NCI-H1092 treated with DMSO at 0.1 percent for 48 hours (cell line): ENCODE measurements around the gene ACAP1.
A peak's percentile ranks its signal among the peaks of the same experiment; 100 is the strongest.
"Not testable (repeated sequence)": the region's sequence is repeated elsewhere in the genome, so short reads cannot be mapped to it uniquely, and the experiment has no call there.

Experiments
- DNase-seq: peaks from one replicate; lab custom pipeline; 2025; lab: John Stamatoyannopoulos, UW

Gene ACAP1

DNA sequence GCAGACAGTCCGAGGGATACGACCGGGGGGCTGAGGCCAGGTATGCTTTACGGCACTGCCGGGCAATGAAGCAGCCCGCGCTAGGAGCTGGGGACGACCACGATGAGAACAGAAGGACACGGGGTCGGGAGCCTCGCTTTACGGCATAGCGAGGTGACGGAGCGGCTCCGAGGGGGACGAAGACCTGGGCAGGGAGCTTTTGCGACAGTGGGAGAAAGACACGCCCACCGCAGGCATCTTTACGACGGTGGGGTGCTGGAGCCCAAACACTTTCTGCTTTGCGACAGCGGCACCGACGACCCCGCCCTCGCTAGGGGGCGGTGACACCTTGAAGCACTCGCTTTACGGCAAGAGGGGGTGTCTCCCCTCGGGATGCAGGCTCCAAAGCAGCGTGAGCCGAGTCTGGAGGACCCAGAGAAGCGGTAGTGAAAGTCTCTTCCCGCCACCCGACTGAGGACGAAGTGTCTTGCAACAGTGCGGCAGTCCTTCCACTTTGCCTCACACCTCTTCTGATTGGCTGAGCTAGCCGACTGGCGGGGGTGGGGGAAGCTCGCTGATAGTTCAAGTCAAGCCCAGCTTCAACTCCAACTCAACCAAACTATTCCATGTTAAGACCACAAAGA, 6.8 kb upstream of the ACAP1 start:
- DNase-seq, result peak; percentile 95

DNA sequence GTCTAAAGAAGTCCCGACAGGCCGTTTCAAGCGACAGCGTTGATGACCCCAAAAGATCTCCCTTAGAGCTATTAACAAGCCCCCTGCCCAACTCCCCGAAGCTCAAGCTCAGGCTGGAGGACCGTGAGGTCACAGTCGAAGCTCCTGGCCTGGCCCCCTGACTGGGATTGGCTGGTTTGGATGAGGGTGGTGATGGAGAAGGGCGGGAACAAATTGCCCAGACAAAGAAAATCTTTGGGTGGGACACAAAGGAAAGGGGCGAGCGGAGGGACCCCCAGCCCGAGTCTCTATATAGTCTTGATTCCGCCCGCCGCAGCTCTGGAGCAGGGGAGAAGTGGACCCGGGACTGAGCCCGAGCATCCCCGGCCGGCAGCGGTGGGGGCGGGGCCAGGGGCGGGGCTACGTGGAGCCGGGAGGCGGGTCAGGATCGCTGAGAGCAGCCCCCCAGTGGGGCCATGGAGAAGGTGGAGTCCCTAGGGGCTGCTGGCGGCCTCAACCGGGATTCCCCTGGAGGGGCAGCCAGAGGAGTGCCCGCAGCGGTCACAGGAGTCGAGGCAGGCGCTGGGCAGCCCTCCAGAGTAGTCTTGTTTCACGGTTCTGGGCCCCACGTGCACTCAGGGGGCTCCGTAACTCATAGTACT, 6.2 kb upstream of the ACAP1 start:
- peak; percentile 72 for DNase-seq

DNA sequence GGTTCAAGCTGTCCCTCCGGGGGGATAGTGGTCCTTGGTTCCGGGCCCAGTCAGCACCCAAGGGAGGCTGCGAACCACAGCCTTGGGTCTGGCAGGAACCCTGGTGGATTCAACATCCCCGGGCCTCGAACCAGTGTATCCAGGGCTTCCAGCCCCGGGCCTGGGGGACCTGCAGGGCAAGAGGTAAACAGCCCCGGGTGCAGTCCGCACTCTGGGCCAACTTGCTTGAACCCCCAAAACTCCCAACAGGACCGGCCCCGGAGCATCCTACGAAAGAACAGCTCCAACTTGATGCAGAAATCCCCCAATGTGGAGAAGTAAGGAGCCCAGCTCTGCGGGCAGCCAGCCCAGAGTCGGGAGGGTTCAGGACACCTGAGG, 5.7 kb upstream of the ACAP1 start:
- DNase-seq, result no peak

DNA sequence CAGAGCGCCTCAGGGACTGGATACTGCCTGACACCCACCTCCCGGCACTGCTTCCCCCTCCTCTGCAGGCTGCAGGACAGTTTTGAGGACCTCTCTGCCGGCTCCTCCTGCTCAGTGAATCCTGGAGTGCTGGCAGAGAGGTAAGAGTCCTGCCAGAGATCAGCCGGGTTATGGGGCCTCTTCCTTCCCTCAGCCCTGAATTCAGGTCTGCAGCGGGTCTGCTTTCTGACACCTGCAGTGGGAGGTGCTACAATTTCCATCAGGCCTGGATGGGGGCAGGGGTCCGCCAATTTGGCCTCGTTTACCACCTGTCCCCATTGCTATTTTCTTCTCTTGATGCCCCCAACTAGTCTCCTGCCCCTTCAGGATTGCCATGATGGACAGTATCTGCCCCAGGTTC, 4.2 kb upstream of the ACAP1 start:
- DNase-seq, result no peak

DNA sequence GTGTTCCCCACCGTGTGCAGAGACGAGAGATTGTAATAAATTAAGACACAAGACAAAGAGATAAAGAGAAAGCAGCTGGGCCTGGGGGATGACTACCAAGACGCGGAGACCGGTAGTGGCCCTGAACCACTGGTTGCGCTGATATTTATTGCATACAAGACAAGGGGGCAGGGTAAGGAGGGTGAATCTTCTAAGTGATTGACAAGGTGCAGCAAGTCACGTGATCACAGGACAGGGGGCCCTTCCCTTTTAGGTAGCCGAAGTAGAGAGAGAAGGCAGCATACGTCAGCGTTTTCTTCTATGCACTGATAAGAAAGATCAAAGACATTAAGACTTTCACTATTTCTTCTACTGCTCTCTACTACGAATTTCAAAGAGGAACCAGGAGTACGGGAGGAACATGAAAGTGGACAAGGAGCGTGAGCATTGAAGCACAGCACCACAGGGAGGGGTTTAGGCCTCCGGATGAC, 3.7 kb upstream of the ACAP1 start:
- not testable (repeated sequence) for DNase-seq

DNA sequence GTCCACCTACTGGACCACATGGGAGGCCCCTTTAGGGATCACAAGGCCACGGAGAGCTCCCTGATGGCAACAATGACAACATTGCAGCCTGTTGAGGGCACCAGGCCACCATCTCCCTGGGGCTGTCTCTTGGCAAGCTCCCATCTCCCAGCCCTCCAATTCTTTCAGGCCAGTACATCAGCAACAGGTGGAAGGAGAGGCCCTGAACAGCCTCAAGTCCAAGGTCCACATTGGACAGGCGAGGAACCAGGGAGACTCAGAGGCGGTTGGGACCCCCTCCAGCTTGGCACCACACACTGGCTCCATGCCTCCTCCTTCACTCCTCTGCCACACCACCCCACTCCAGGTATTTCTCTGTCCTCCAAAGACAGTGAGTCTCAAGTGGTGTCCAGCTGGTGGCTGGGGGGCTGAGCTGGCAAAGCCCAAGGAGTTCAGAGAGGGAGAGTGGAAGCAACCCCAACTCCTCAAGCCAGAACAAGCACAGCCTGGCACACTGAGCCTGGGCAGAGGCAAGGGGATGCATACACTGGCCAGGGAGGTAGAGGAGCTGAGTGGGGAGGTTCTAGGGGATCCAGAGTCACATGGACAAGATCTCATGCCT, 1.3 kb upstream of the ACAP1 start:
- no peak for DNase-seq

DNA sequence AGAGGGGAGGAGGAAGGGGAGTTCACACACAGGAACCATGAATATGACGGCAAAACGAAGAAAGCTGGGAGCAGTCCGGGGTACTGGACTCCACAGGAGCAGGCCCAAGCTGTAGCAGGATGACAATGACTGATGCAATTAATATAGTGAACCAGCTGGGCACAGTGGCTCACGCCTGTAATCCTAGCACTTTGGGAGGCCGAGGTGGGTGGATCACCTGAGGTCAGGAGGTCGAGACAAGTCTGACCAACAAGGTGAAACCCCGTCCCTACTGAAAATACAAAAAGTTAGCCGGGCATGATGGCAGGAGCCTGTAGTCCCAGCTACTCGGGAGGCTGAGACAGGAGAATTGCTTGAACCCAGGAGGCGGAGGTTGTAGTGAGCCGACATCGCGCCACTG, 564 bp upstream of the ACAP1 start:
- not testable (repeated sequence) for DNase-seq

DNA sequence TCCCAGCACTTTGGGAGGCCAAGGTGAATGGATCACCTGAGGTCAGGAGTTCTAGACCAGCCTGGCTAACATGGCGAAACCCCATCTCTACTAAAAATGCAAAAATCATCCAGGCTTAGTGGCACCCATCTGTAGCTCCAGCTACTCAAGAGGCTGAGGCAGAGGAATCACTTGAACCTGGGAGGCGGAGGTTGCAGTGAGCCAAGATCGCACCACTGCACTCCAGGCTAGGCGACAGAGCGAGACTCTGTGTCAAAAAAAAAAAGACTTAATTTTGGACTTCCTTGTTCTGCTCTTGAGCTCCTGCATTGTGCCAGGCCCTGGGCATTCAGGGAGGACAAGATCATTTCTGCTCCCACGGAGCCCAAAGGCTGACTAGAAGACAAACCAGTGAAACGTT, 1.3 kb downstream of the ACAP1 start:
- DNase-seq, result not testable (repeated sequence)

DNA sequence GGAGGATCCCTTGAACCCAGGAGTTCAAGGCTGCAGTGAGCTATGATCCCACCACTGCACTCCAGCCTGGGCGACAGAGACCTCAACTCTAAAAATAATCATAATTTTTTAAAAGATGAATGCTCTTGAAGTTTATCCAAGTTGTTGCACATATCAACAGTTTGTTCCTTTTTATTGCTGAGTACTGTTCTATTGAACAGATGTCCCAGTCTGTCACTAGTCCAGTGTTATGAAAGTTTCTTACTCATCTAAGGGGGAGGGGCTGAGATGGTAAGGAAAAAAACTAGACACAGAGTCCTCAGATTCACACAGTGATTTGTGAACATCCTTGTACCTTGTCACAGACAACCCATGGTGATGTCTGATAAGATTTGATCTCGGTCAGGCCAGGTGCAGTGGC, 3.9 kb downstream of the ACAP1 start:
- no peak for DNase-seq

DNA sequence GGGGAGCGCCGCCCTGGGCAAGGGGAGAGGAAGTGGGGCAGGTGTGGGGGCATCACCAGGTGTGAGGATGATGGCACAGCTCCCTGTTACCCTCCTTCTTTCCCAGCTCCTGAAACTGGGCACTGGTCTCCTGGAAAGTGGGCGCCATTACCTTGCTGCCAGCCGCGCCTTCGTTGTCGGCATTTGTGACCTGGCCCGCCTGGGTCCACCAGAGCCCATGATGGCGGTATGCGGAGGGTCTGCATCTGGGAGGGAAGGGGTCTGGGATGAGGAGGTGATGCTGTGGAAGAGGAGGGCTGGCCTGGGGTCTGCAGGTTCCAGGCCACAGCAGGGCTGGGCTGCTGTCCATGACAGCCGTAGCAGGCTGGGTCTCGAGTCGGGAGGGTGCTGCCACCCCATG, 5.5 kb downstream of the ACAP1 start:
- no peak for DNase-seq

DNA sequence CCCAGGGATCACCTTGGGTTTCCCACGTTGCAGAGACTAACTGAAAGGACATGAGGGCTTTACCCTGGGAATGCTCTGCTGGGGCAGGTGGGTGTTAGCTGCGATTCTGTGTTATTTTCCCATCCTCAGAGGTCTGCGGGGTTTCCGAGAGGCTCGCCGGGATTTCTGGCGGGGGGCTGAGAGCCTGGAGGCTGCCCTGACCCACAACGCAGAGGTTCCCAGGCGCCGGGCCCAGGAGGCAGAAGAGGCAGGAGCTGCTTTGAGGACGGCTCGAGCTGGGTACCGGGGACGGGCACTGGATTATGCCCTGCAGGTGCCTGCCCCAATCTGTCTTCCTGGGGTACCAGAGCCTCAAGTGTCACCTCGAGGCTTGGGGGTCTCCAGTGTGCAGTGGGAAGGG, 6.9 kb downstream of the ACAP1 start:
- DNase-seq, result no peak

DNA sequence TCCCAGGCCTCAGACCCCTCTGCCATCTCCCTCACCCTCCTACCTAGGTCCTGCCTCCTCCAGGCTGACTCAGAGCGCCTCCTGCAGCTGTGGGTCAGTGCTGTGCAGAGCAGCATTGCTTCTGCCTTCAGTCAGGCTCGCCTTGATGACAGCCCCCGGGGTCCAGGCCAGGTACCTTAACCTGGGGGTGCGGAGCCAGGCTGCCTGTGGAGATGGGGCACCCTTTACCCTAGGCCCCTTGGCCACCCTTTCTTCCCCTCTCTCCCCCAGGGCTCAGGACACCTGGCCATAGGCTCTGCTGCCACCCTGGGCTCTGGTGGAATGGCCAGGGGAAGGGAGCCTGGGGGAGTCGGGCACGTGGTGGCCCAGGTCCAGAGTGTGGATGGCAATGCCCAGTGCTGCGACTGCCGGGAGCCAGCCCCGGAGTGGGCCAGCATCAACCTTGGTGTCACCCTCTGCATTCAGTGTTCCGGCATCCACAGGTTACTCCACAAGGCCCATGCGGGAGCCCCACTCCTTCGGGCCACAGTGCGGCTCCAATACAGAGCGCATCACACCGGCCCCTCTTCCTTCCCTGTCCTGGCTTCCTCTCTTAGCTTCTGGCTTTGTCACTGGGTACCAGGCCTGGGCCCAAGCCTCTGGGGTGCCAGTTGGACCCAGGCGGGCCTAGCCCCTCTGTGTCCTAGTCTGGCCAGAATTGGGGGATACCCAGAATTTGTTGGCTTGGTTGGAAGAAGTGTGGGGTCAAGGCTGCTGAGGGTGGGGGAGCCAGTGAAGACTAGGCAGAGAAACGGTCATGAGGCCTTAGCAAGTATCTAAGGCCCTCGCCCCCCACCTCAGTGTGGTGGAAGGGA, 10.7 kb downstream of the ACAP1 start:
- DNase-seq, result no peak

DNA sequence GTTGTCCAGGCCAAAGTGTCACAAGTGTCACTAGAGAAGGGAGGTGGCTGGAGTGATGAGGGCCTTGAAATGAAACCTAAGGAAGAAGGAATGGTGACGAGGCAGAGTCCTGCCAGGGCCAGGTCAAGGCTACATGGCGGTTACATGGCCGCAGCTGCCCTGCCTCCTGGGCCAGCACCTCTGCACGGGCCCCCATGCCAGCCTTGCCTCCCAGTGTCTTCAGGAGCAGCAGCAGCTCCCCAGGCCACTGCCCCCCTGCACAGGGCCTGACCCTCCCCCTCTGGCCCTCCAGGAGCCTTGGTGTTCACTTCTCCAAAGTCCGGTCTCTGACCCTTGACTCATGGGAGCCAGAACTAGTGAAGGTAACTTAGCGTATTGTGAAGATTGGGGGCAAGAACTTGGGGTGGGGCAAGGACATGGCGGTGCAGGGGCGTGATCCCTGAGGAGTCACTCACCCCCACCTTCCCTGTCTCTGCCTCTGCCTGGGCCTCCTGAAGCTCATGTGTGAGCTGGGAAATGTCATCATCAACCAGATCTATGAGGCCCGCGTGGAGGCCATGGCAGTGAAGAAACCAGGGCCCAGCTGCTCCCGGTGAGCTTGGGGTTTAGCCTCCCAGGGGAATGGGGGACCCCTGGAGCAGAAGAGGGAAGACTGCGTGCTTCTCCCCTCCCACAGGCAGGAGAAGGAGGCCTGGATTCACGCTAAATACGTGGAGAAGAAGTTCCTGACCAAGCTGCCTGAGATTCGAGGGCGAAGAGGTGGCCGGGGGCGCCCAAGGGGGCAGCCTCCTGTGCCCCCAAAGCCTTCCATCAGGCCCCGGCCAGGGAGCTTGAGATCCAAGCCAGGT, 11.5 kb downstream of the ACAP1 start:
- DNase-seq, result no peak

DNA sequence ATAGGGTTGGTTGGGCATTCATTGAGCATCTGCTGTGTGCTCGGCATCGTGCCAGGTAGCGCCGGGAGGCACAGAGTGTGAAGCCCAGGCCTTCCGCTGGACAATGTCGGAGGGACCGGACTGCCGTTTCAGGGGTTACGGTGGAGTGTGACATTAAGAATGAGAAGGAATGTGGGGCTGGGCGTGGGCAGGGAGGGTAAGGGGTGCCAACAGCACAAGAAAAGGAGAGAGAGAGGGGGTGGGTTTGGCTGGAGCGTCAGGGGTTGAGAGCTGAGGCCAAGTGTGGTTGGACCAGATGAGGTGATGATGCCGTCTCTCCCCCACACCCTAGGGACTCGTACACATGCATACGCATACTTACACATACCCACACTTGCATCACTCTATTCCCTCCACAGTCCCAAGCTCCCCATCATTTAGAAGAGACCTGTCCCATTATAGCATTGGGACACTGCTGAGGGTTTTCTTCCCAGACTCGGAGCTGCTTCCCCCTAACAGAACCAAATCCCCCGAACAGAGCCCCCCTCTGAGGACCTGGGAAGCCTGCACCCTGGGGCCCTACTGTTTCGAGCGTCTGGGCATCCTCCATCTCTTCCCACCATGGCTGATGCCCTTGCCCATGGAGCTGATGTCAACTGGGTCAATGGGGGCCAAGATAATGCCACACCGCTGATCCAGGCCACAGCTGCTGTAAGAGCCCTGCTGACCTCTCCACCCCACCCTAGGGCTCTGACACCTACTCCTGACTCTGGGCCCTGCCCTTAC, 12.3 kb downstream of the ACAP1 start:
- no peak for DNase-seq

DNA sequence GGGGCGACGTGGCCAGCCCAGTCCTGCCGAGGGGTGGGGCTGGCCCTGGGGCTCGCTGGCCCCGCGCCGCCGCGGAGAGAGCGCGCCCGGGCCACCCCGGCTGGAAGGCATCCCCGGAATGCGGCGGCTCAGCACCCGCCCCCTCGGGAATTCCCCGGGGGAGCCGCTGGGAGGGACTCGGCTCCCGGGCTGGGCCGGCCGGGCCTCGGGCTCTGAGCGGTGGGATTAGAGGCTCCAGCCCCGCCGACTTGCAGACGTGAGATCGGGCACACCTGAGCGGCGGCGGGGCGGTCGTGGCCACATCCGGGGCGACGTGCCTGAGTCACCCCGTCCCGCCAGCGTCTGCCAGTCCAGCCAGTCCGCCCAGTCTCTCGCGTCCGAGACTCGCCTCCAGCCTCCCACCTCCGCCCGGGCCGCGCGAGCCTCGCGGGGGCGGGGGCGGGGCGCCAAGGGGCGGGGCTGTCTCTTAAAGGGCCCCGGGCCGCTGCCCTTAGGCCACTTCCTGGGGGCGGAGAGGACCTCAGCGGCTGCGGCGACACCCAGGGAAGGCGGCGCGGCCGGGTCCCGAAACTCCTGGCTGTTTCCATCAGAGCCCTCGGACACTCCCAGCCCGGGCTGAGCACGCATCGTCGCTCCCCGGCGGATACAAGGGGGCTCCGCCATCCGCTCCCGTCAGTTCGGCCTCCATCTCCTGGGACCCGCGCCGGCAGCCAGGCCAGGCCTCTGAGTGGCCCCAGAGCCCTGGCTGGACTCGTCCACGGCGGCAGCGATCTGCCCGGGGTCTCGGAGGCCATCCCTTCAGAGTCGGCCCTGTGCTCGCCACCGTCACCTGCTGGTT, 15.6 kb downstream of the ACAP1 start, which contains the start of gene KCTD11:
Gene KCTD11, plus strand, starts transcription at position 498 of the 838 bp plus-strand sequence.
- peak; percentile 5 for DNase-seq

DNA sequence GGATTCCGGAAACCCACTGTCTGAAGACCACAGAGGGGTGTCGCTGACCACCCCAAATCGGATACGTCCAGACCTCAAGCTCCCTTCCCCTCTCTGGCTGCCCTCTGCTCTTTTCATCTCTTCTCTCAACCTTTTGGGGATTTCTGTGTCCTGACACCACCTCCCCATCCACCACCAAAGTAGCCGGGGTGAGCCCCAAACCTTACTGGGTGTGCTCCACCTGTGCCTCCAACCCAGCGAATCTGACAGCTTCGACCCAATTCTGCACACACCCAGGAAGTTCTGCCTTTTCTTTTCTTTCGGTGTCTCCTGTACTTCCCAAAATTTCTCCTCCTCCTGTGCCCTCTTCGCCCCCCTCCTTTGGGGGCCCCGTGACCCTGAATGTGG, 16.2 kb downstream of the ACAP1 start:
- no peak for DNase-seq

DNA sequence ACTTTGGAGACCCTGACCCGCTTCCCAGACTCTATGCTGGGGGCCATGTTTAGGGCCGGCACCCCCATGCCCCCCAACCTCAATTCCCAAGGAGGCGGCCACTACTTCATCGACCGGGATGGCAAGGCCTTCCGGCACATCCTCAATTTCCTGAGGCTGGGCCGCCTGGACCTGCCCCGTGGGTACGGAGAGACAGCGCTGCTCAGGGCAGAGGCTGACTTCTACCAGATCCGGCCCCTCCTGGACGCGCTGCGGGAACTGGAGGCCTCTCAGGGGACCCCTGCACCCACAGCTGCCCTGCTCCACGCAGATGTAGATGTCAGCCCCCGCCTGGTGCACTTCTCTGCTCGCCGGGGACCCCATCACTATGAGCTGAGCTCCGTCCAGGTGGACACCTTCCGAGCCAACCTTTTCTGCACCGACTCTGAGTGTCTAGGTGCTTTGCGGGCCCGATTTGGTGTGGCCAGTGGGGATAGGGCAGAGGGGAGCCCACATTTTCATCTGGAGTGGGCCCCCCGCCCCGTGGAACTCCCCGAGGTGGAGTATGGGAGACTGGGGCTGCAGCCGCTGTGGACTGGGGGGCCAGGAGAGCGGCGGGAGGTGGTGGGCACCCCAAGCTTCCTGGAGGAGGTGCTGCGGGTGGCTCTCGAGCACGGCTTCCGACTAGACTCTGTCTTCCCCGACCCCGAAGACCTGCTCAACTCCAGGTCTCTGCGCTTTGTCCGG, 16.7 kb downstream of the ACAP1 start:
- no peak for DNase-seq

DNA sequence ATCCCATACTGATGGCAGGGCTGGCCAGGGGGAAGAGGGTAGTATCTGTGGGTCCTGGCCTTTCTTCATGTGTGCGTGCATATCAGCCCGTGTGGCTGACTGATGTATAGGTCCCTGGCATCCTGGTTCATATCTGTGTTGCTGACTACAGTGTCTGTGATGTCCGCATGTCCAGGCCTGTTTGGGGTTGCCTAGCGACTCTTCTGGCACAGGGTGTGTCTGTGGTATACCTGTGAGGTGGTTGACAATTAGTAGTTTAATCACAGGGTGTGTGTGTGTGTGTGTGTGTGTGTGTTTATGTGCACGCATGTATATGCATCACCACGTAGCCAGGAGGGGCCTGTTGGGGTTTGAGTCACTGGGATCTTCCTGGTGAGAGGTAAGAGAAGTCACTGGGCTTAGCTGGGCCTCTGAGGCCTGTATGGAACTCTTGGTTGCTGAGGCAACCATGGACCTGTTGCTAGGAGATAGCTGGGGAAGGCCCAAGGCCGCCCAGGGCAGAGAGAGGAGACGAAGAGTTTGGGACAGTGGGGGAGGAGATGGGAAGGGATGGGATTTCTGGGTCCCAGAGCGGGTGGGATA, 18.0 kb downstream of the ACAP1 start:
- DNase-seq, result no peak

DNA sequence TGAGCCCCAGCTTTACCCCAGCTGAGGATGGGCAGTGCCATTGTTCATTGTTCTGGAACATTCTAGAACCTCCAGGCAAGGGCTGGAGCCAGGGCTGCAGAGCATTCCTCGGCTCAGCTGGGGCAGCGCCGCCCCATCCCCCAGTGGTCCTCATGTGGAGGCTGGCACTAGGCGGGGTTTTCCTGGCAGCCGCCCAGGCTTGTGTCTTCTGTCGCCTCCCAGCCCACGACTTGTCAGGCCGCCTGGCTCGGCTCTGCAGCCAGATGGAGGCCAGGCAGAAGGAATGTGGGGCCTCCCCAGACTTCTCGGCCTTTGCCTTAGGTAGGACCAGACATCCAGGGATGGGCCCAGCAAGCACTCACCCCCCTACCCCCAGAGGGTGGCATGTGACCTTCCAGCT, 18.7 kb downstream of the ACAP1 start, which contains the start of gene TMEM95:
Gene TMEM95, plus strand, starts transcription at position 104 of the 400 bp plus-strand sequence. Its CDS starts 49 bp downstream, at position 153.
- DNase-seq, result no peak
